ENCODE measurements around the gene ADAM11. TPM values are rescaled to one million over a fixed set of nuclear protein-coding genes. Genes with fewer than 3 reads are reported as not detected.
A peak's percentile ranks its signal among the peaks of the same experiment; 100 is the strongest.

Gene ADAM11
- total RNA-seq, 1 experiment from 2014 or later: 0.12 TPM

GRCh38 chr17:44775838-44776621 is 17.2 kb downstream of the ADAM11 start:
- DNase-seq (ENCODE audit: low read depth): no peak

GRCh38 chr17:44776628-44777393 is 18.0 kb downstream of the ADAM11 start:
- DNase-seq (ENCODE audit: low read depth): no peak

- DNase-seq (ENCODE audit: low read depth): no peak
Observed at GRCh38 chr17:44777394-44778348, 18.9 kb downstream of the ADAM11 start.

GRCh38 chr17:44778656-44779210 is 19.9 kb downstream of the ADAM11 start:
- DNase-seq (ENCODE audit: low read depth): no peak

- peak; percentile 67 for DNase-seq (ENCODE audit: low read depth)
Observed at GRCh38 chr17:44779211-44780025, 20.6 kb downstream of the ADAM11 start.

GRCh38 chr17:44780161-44780560 is 21.4 kb downstream of the ADAM11 start:
- DNase-seq (ENCODE audit: low read depth): no peak

- DNase-seq (ENCODE audit: low read depth): no peak
Observed at GRCh38 chr17:44780845-44781480, 22.2 kb downstream of the ADAM11 start.

- no peak for DNase-seq (ENCODE audit: low read depth)
Observed at GRCh38 chr17:44781551-44782325, 22.9 kb downstream of the ADAM11 start.

GRCh38 chr17:44782326-44782850 is 23.6 kb downstream of the ADAM11 start:
- DNase-seq (ENCODE audit: low read depth): no peak

GRCh38 chr17:44785921-44786320 is 27.1 kb downstream of the ADAM11 start:
- DNase-seq (ENCODE audit: low read depth): no peak

GRCh38 chr17:44786551-44787081 is 27.8 kb downstream of the ADAM11 start:
- no peak for DNase-seq (ENCODE audit: low read depth)

GRCh38 chr17:44787271-44787940 is 28.6 kb downstream of the ADAM11 start:
- DNase-seq (ENCODE audit: low read depth): no peak

- DNase-seq (ENCODE audit: low read depth): peak; percentile 11
Observed at GRCh38 chr17:44788139-44788538, 29.4 kb downstream of the ADAM11 start.

GRCh38 chr17:44792276-44792675 is 33.5 kb downstream of the ADAM11 start:
- DNase-seq (ENCODE audit: low read depth): peak; percentile 24

GRCh38 chr17:44793885-44794842 is 35.4 kb downstream of the ADAM11 start:
- DNase-seq (ENCODE audit: low read depth): peak; percentile 47

GRCh38 chr17:44794851-44795413 is 36.1 kb downstream of the ADAM11 start:
- peak; percentile 91 for DNase-seq (ENCODE audit: low read depth)

GRCh38 chr17:44795421-44795820 is 36.6 kb downstream of the ADAM11 start:
- DNase-seq (ENCODE audit: low read depth): no peak
